Keratinocyte (primary cell): ENCODE measurements around the gene HMCN2.

Experiments
- CTCF ChIP-seq, 3 experiments: IDR thresholded peaks in 1 of 3; conservative IDR thresholded peaks in 1 of 3; optimal IDR thresholded peaks in 1 of 3; 2 replicates in 2 of 3; 3 replicates in 1 of 3; pipeline versions ENCODE3 to v1.5.1; 2011; ENCODE audit warnings: low read length in 3 of 3, mild to moderate bottlenecking in 3 of 3, moderate library complexity in 2 of 3, control low read depth in 1 of 3, inconsistent platforms in 1 of 3; ENCODE audit not compliant: insufficient read depth in 2 of 3; ENCODE audit errors: extremely low read depth in 1 of 3
- EZH2 ChIP-seq: IDR thresholded peaks from one replicate; pipeline ENCODE4 v1.6.1; 2012; ENCODE audit warnings: inconsistent platforms, mild to moderate bottlenecking, low read length, moderate library complexity

- TF ChIP-seq CTCF (optimal IDR thresholded peaks at IDR 0.05 in 1 of 3, IDR thresholded peaks at IDR 0.05 in 1 of 3, conservative IDR thresholded peaks at IDR 0.05 in 1 of 3; ENCODE audit: extremely low read depth in 1 of 3, insufficient read depth in 2 of 3, low read length in 3 of 3): no peak
- no peak for TF ChIP-seq EZH2
Measured at GRCh38 chr9:130425741-130426466, 160.3 kb downstream of the HMCN2 start.
